IMR-90 (cell line): ENCODE measurements around the gene TIGD1. TPM values are rescaled to one million over a fixed set of nuclear protein-coding genes. Genes with fewer than 3 reads are reported as not detected.

Source experiments
- ATAC-seq: fragments of 200-7000 bp; cut with Tn5 transposase; 2 replicates; pipeline ENCODE4 v1.9.1; 2020; ENCODE audit warnings: low read depth, mild to moderate bottlenecking, moderate library complexity
- BruUV-seq: library from RNA; stranded (reverse); fragments of 400-500 nt; replicated peaks from 2 replicates; lab custom pipeline; 2021; lab: Mats Ljungman, UMichigan
- CTCF ChIA-PET: fragments of 300-600 bp; formaldehyde crosslinking; extraction: SDS; loops from one replicate; lab custom pipeline; 2021; ENCODE audit warnings: antibody characterized with exemption; lab: Yijun Ruan, JAX
- POLR2A ChIA-PET: fragments of 300-600 bp; sonication (Branson Sonifier 250); formaldehyde crosslinking; loops from one replicate; lab custom pipeline; 2022; ENCODE audit warnings: antibody characterized with exemption; ENCODE audit not compliant: unreplicated experiment; lab: Charles Lee
- DNase-seq: peaks from one replicate; pipeline ENCODE4 v3.0.0; 2013
- H2AFZ ChIP-seq: replicated peaks from 2 replicates; pipeline ENCODE3; 2013; ENCODE audit warnings: low read length, mild to moderate bottlenecking; ENCODE audit not compliant: poor library complexity
- H2AK5ac ChIP-seq: 2 replicates; pipeline ENCODE4 v1.6.1; 2013; ENCODE audit warnings: low read depth, low read length, inconsistent platforms
- H2AK9ac ChIP-seq: replicated peaks from 2 replicates; pipeline ENCODE3; 2013; ENCODE audit warnings: mild to moderate bottlenecking, low read depth, low read length, moderate library complexity; ENCODE audit not compliant: poor library complexity
- H2BK120ac ChIP-seq: 2 replicates; pipeline ENCODE4 v1.6.1; 2013; ENCODE audit warnings: low read depth, low read length, inconsistent platforms
- H2BK15ac ChIP-seq: 3 replicates; pipeline ENCODE4 v1.6.1; 2013; ENCODE audit warnings: low read depth, low read length, inconsistent platforms
- H2BK20ac ChIP-seq: 2 replicates; pipeline ENCODE4 v1.6.1; 2013; ENCODE audit warnings: low read depth, mild to moderate bottlenecking, inconsistent platforms, low read length, moderate library complexity
- H2BK5ac ChIP-seq: 2 replicates; pipeline ENCODE4 v1.6.1; 2013; ENCODE audit warnings: mild to moderate bottlenecking, low read depth, low read length, inconsistent platforms; ENCODE audit not compliant: poor library complexity, severe bottlenecking
- H3K14ac ChIP-seq: replicated peaks from 2 replicates; pipeline ENCODE4 v1.6.1; 2013; ENCODE audit warnings: low read depth, low read length, inconsistent platforms
- H3K18ac ChIP-seq: 2 replicates; pipeline ENCODE4 v1.6.1; 2013; ENCODE audit warnings: low read depth, low read length, control low read depth
- H3K23ac ChIP-seq: 2 replicates; pipeline ENCODE4 v1.6.1; 2013; ENCODE audit warnings: low read depth, low read length, inconsistent platforms
- H3K27ac ChIP-seq: 2 replicates; pipeline ENCODE4 v1.5.1; 2013; ENCODE audit warnings: mild to moderate bottlenecking, control low read depth, low read length; ENCODE audit not compliant: insufficient read depth
- H3K27me3 ChIP-seq: 2 replicates; pipeline ENCODE4 v1.6.1; 2013; ENCODE audit warnings: low read length; ENCODE audit not compliant: control insufficient read depth, insufficient read depth
- H3K36me3 ChIP-seq: 2 replicates; pipeline ENCODE4 v1.6.1; 2013; ENCODE audit warnings: low read length, mixed read lengths; ENCODE audit not compliant: control insufficient read depth, insufficient read depth
- H3K4ac ChIP-seq: 2 replicates; pipeline ENCODE4 v1.6.1; 2013; ENCODE audit warnings: low read depth, low read length, inconsistent platforms
- H3K4me1 ChIP-seq: 2 replicates; pipeline ENCODE4 v1.6.1; 2013; ENCODE audit warnings: low read length, mixed read lengths; ENCODE audit not compliant: control insufficient read depth, insufficient read depth
- H3K4me2 ChIP-seq: 2 replicates; pipeline ENCODE4 v1.6.1; 2013; ENCODE audit warnings: low read depth, mild to moderate bottlenecking, control low read depth, low read length, moderate library complexity
- H3K4me3 ChIP-seq: 2 replicates; pipeline ENCODE4 v1.5.1; 2013; ENCODE audit warnings: low read depth, mild to moderate bottlenecking, control low read depth, low read length, moderate library complexity; ENCODE audit not compliant: insufficient read depth
- H3K56ac ChIP-seq: 2 replicates; pipeline ENCODE4 v1.6.1; 2013; ENCODE audit warnings: low read length, inconsistent platforms; ENCODE audit not compliant: insufficient read depth; ENCODE audit errors: extremely low read depth
- H3K79me1 ChIP-seq, 2 experiments: 2 replicates each; pipeline ENCODE4 v1.6.1; 2013; ENCODE audit warnings: low read length in 2 of 2, inconsistent platforms in 1 of 2, low read depth in 1 of 2
- H3K9ac ChIP-seq: 2 replicates; pipeline ENCODE4 v1.6.1; 2013; ENCODE audit warnings: low read depth, low read length, control low read depth
- H3K9me1 ChIP-seq: 2 replicates; pipeline ENCODE4 v1.6.1; 2013; ENCODE audit warnings: low read length, inconsistent platforms; ENCODE audit not compliant: insufficient read depth
- H3K9me3 ChIP-seq: 2 replicates; pipeline ENCODE4 v1.6.1; 2013; ENCODE audit warnings: low read length; ENCODE audit not compliant: control insufficient read depth, insufficient read depth
- H4K20me1 ChIP-seq: 2 replicates; pipeline ENCODE4 v1.6.1; 2013; ENCODE audit warnings: low read length, inconsistent platforms; ENCODE audit not compliant: insufficient read depth
- H4K5ac ChIP-seq: 2 replicates; pipeline ENCODE4 v1.6.1; 2013; ENCODE audit warnings: mild to moderate bottlenecking, low read depth, low read length, control low read depth
- H4K8ac ChIP-seq, 2 experiments: 2 replicates each; pipeline ENCODE4 v1.6.1; 2013; ENCODE audit warnings: low read depth in 2 of 2, low read length in 2 of 2, control low read depth in 1 of 2, inconsistent platforms in 1 of 2
- H4K91ac ChIP-seq: 2 replicates; pipeline ENCODE4 v1.6.1; 2013; ENCODE audit warnings: low read depth, low read length, inconsistent platforms; ENCODE audit not compliant: insufficient read depth
- BHLHE40 ChIP-seq: fragments of 150-350 bp; IDR thresholded peaks from 2 replicates; pipeline ENCODE4 v1.6.1; 2016; ENCODE audit warnings: mild to moderate bottlenecking, low read depth, low read length
- CEBPB ChIP-seq: IDR thresholded peaks from 2 replicates; pipeline ENCODE4 v1.6.1; 2012; ENCODE audit warnings: low read depth, low read length, improper control_type of control experiment
- CHD1 ChIP-seq: IDR thresholded peaks from 2 replicates; pipeline ENCODE4 v1.6.1; 2012; ENCODE audit warnings: low read depth, low read length, improper control_type of control experiment
- FOS ChIP-seq: fragments of 150-350 bp; IDR thresholded peaks from 2 replicates; pipeline ENCODE4 v1.6.1; 2016; ENCODE audit warnings: low read depth, low read length
- MAZ ChIP-seq: IDR thresholded peaks from 2 replicates; pipeline ENCODE4 v1.6.1; 2012; ENCODE audit warnings: low read depth, mild to moderate bottlenecking, low read length, improper control_type of control experiment, moderate library complexity, borderline replicate concordance
- MXI1 ChIP-seq: IDR thresholded peaks from 2 replicates; pipeline ENCODE4 v1.6.1; 2012; ENCODE audit warnings: low read depth, mild to moderate bottlenecking, low read length, moderate library complexity, borderline replicate concordance
- NFE2L2 ChIP-seq: fragments of 150-350 bp; IDR thresholded peaks from 2 replicates; pipeline ENCODE4 v1.6.1; 2016; ENCODE audit warnings: low read depth, mild to moderate bottlenecking, low read length
- POLR2A ChIP-seq: IDR thresholded peaks from 2 replicates; pipeline ENCODE4 v1.6.1; 2012; ENCODE audit warnings: mild to moderate bottlenecking, low read depth, low read length
- RAD21 ChIP-seq: IDR thresholded peaks from 2 replicates; pipeline ENCODE4 v1.6.1; 2012; ENCODE audit warnings: low read length, improper control_type of control experiment
- RCOR1 ChIP-seq: IDR thresholded peaks from 2 replicates; pipeline ENCODE4 v1.6.1; 2012; ENCODE audit warnings: mild to moderate bottlenecking, low read length, improper control_type of control experiment; ENCODE audit not compliant: insufficient replicate concordance
- RFX5 ChIP-seq: IDR thresholded peaks from 2 replicates; pipeline ENCODE4 v1.8.0; 2012; ENCODE audit warnings: low read depth, mild to moderate bottlenecking, low read length, moderate library complexity
- SMC3 ChIP-seq: fragments of 150-350 bp; IDR thresholded peaks from 2 replicates; pipeline ENCODE4 v1.6.1; 2016; ENCODE audit warnings: low read depth, mild to moderate bottlenecking, antibody characterized with exemption, low read length, moderate library complexity
- WGBS, 2 experiments: methylation state at CpG; one replicate each; pipeline versions ENCODE4 v1.1.5 to v1.1.7; 2013; ENCODE audit warnings: missing lambda C conversion rate in 2 of 2; ENCODE audit not compliant: insufficient read length in 1 of 2; ENCODE audit errors: extremely low coverage in 2 of 2; 5-methylcytosine and 5-hydroxymethylcytosine counted together
- dilution Hi-C: fragments of 300-500 bp; cut with HindIII; formaldehyde crosslinking; loops from one replicate; pipeline ENCODE4 v1.14.3; 2018; ENCODE audit warnings: low sequenced_read_pairs; ENCODE audit not compliant: unreplicated experiment
- in situ Hi-C: fragments of 300-500 bp; cut with MboI; formaldehyde crosslinking; loops from 3 replicates; pipeline ENCODE4 v1.14.3; 2019; ENCODE audit warnings: low sequenced_read_pairs, inconsistent platforms, mixed read lengths
- intact Hi-C: fragments of 100-400 bp; cut with micrococcal nuclease; formaldehyde crosslinking; loops from 2 replicates; pipeline ENCODE4 v1.10.0; 2022
- polyA plus RNA-seq, 3 experiments: library from polyadenylated mRNA; depleted of rRNA; stranded (reverse); fragments of >200 nt; gene quantifications; 2 replicates each; pipeline ENCODE4 v1.2.3, GENCODE V29; 2012; ENCODE audit warnings: low replicate concordance in 1 of 3
- total RNA-seq: library from RNA; depleted of rRNA; stranded (reverse); fragments of >200 nt; gene quantifications from 2 replicates; pipeline ENCODE4 v1.2.3, GENCODE V29; 2012
- TF ChIP-seq, protein P1 (sequence below): fragments of 150-350 bp; IDR thresholded peaks from 2 replicates; pipeline ENCODE4 v1.6.1; 2016; ENCODE audit warnings: low read depth, mild to moderate bottlenecking, low read length, moderate library complexity, borderline replicate concordance
- TF ChIP-seq, protein P2 (sequence below): fragments of 150-350 bp; IDR thresholded peaks from 2 replicates; pipeline ENCODE4 v1.6.1; 2017; ENCODE audit warnings: mild to moderate bottlenecking, antibody characterized with exemption, low read length, low read depth
- TF ChIP-seq, protein P3 (sequence below): conservative IDR thresholded peaks from 2 replicates; pipeline ENCODE4 v1.5.1; 2012; ENCODE audit warnings: mild to moderate bottlenecking, low read depth, low read length, improper control_type of control experiment

TIGD1 gene
- total and polyA plus RNA-seq, 2 of the 4 experiments (the other 2 are of a cell fraction) = 2.7 to 2.9 TPM

DNA sequence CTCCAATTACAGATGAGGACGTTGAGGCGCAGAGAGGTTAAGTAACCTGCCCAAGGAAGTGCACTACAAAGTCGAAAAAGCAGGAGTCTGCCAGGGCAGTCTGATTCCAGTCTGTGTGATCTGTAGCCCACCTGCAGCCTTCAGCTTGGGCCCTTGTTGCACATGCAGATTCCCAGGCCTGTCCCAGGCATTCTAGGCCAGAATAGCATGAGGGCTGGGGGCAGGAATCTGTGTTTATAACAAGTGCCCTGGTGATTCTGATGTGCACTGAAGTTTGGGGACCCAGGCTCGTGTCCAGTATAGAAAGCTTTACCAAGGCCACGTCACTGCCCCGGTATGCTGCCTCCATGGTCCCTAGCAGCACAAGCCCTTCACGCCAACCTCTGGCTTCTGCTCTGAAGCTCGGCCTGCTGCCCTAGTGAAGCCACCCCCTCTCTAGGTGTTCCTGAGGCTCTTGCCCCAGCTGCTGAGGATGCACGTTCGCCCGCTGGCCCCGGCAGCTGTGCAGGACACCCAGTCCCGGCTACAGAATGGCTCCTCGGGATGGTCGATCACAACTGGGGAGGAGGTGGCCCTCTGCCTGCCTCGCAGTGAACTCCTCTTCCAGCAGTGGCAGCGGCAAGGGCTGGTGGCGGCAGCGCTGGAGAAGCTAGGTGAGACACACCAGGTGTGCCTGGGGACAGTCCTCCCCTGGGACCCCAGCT, 6.3 kb downstream of the TIGD1 start:
- POLR2A ChIA-PET = interaction anchor here (0.6 kb wide), 1 partner anchor 11 kb away, joined by 4 read pairs; no protein-coding TSS in a partner anchor
- H2BK120ac ChIP-seq = no peak overlapping the region
- no peak overlapping the region for H3K23ac ChIP-seq
- no peak overlapping the region for H3K4me2 ChIP-seq
- ATAC-seq (no peak), DNase-seq (no peak)
- no peak overlapping the region for H3K9ac ChIP-seq
- peaks cover 4% of the 10 kb centered on the region; the same call in 1 of the 2 replicates for H3K36me3 ChIP-seq
- H3K27ac ChIP-seq = no peak overlapping the region
- no TSS peak for BruUV-seq
- H3K56ac ChIP-seq = no peak overlapping the region
- H3K79me1 ChIP-seq = peaks cover 0 to 14% of the 10 kb centered on the region in 2 experiments; a peak in 2 of 4 replicates
- H2BK5ac ChIP-seq = no peak overlapping the region
- H3K4ac ChIP-seq = no peak overlapping the region
- H2AFZ ChIP-seq = no peak overlapping the region
- H2AK5ac ChIP-seq = no peak overlapping the region
- intact Hi-C loops = no loop called here
- H3K4me1 ChIP-seq = no peaks in the 10 kb centered on the region; the same call in 1 of the 2 replicates
- peaks cover 7% of the 10 kb centered on the region; the same call in 1 of the 2 replicates for H3K9me1 ChIP-seq
- in situ Hi-C loops = no loop called here
- no peak overlapping the region for H3K18ac ChIP-seq
- no peak overlapping the region for H2BK15ac ChIP-seq
- no peaks in the 10 kb centered on the region; the same call in 1 of the 2 replicates for H4K20me1 ChIP-seq
- WGBS, 2 experiments = 88% methylated on average over 8 of the region's 19 CpGs; no CpG with 5 or more reads in 1 of the 2 experiments
- dilution Hi-C loops = no loop called here
- CTCF ChIA-PET = no interaction called here
- H4K91ac ChIP-seq = no peak overlapping the region
- no peak overlapping the region for H2AK9ac ChIP-seq
- no peak overlapping the region for H4K8ac ChIP-seq
- no peaks in the 10 kb centered on the region for H3K9me3 ChIP-seq
- H3K27me3 ChIP-seq = peaks cover 5% of the 10 kb centered on the region; the same call in 1 of the 2 replicates
- H3K4me3 ChIP-seq = no peak overlapping the region
- no peak overlapping the region for H4K5ac ChIP-seq
- H3K14ac ChIP-seq = no peak overlapping the region
- no peak overlapping the region for H2BK20ac ChIP-seq
- TF ChIP-seq RAD21 (no peak), MXI1 (no peak), RFX5 (no peak), CEBPB (no peak), NFE2L2 (no peak), CHD1 (no peak), FOS (no peak), MAZ (no peak), RCOR1 (no peak), BHLHE40 (no peak), POLR2A (no peak), SMC3 (no peak)
- TF ChIP-seq, protein P1, sequence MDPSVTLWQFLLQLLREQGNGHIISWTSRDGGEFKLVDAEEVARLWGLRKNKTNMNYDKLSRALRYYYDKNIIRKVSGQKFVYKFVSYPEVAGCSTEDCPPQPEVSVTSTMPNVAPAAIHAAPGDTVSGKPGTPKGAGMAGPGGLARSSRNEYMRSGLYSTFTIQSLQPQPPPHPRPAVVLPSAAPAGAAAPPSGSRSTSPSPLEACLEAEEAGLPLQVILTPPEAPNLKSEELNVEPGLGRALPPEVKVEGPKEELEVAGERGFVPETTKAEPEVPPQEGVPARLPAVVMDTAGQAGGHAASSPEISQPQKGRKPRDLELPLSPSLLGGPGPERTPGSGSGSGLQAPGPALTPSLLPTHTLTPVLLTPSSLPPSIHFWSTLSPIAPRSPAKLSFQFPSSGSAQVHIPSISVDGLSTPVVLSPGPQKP = no peak
- TF ChIP-seq, protein P2, sequence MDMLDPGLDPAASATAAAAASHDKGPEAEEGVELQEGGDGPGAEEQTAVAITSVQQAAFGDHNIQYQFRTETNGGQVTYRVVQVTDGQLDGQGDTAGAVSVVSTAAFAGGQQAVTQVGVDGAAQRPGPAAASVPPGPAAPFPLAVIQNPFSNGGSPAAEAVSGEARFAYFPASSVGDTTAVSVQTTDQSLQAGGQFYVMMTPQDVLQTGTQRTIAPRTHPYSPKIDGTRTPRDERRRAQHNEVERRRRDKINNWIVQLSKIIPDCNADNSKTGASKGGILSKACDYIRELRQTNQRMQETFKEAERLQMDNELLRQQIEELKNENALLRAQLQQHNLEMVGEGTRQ = no peak
- TF ChIP-seq, protein P3, sequence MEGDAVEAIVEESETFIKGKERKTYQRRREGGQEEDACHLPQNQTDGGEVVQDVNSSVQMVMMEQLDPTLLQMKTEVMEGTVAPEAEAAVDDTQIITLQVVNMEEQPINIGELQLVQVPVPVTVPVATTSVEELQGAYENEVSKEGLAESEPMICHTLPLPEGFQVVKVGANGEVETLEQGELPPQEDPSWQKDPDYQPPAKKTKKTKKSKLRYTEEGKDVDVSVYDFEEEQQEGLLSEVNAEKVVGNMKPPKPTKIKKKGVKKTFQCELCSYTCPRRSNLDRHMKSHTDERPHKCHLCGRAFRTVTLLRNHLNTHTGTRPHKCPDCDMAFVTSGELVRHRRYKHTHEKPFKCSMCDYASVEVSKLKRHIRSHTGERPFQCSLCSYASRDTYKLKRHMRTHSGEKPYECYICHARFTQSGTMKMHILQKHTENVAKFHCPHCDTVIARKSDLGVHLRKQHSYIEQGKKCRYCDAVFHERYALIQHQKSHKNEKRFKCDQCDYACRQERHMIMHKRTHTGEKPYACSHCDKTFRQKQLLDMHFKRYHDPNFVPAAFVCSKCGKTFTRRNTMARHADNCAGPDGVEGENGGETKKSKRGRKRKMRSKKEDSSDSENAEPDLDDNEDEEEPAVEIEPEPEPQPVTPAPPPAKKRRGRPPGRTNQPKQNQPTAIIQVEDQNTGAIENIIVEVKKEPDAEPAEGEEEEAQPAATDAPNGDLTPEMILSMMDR = no peak
